ENCODE results near the gene TBC1D1.

The TBC1D1 gene

DNA sequence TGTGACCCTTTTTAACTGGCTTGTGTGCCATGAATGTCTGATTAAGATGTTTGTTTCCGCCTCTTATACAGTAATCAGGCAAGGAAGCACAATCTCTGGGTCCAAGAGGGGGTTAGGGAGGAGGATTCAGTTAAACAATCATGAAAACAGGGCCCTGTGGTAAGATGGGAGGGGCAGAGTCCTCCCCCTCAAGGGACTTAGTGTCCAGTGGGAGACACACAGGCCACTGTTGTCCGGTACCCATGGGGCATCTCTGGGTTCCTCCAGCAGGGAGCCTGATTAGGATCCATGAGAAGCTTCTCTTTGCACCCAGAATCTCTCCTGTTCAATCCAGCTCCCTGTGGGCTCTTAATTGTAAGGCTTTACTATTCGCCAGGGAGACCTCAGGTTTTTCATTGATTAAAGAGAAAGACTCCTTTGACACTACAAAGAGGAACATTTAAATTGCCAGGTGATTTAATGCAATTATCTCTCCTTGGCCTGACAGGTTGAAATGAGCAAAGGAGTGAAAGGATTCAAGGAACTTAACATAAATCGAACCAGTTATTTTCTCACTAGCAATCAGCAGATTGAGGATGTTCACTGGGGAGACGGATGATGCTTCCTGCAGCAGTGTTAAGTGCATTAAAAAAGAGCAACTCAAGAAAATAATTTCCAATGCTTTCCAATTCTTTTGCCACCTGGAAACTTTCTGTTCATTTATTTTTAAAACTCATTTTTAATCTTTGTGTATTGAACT, 294.7 kb downstream of the TBC1D1 start:
- Histone ChIP-seq H3K4me1 (ENCODE audit: control insufficient read depth, insufficient read depth, low read length) (peaks cover 5% of the 10 kb centered on the region), H3K27ac (ENCODE audit: extremely low read depth, low read depth, low read length) (no peak overlapping the region), H3K36me3 (ENCODE audit: control insufficient read depth in 2 of 2, insufficient read depth in 1 of 2, low read length in 2 of 2) (no peaks in the 10 kb centered on the region), H3K4me3 (ENCODE audit: low read depth, low read length) (no peak overlapping the region), H3K9me3 (ENCODE audit: control insufficient read depth, insufficient read depth, low read depth, low read length) (no peaks in the 10 kb centered on the region)
- CTCF ChIA-PET, result interaction anchor here (0.7 kb wide), 1 partner anchor 323 kb away, joined by 3 read pairs; no protein-coding TSS in a partner anchor
- POLR2A ChIA-PET, result no interaction called here
- TF ChIP-seq ZNF302 (tag by site-specific recombination; IDR thresholded peaks at IDR 0.05; ENCODE audit: low read depth), result no peak
- no peak for TF ChIP-seq REST (tag by site-specific recombination; IDR thresholded peaks at IDR 0.05)
- no peak for TF ChIP-seq ZBTB7A (tag by site-specific recombination; IDR thresholded peaks at IDR 0.05; ENCODE audit: low read depth)
- TF ChIP-seq ATF2 (tag by site-specific recombination; IDR thresholded peaks at IDR 0.05; ENCODE audit: low read depth), result no peak
- TF ChIP-seq ZNF416 (tag by site-specific recombination; IDR thresholded peaks at IDR 0.05), result no peak
- no peak for TF ChIP-seq ZNF26 (tag by site-specific recombination; IDR thresholded peaks at IDR 0.05)
- TF ChIP-seq ZNF549 (tag by site-specific recombination; IDR thresholded peaks at IDR 0.05), result no peak
- no peak for TF ChIP-seq ZNF530 (tag by site-specific recombination; IDR thresholded peaks at IDR 0.05; ENCODE audit: low read depth)
- TF ChIP-seq ZIC2 (tag by site-specific recombination; IDR thresholded peaks at IDR 0.05), result no peak
- no peak for TF ChIP-seq ZNF513 (tag by site-specific recombination; IDR thresholded peaks at IDR 0.05)

DNA sequence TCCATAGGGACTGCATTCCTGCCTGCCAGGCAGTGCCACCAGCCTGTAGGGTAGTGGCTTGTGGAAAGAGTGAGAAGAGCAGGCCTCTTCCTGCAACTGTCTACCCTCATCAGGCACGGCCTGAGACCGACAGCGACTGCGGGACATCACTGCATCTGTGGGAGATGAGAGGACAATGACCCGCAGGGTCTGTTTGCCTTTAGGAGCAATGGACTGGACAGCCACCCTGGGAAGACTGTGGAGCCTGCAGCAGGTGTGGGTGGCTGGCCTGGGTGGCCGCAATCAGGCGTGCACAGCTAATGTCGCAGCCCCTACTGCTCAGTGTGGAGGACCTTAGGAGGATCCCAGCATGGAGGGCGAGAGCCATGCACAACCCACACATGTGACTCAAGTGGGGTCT, 297.3 kb downstream of the TBC1D1 start:
- Histone ChIP-seq H3K27ac (ENCODE audit: extremely low read depth, low read depth, low read length) (no peak overlapping the region), H3K4me1 (ENCODE audit: control insufficient read depth, insufficient read depth, low read length) (peaks cover 11% of the 10 kb centered on the region), H3K36me3 (ENCODE audit: control insufficient read depth in 2 of 2, insufficient read depth in 1 of 2, low read length in 2 of 2) (no peaks in the 10 kb centered on the region), H3K4me3 (ENCODE audit: low read depth, low read length) (no peak overlapping the region), H3K9me3 (ENCODE audit: control insufficient read depth, insufficient read depth, low read depth, low read length) (no peaks in the 10 kb centered on the region)
- POLR2A ChIA-PET, result no interaction called here
- CTCF ChIA-PET, result no interaction called here
- no peak for TF ChIP-seq ZNF510 (tag by site-specific recombination; IDR thresholded peaks at IDR 0.05; ENCODE audit: insufficient replicate concordance)
- no peak for TF ChIP-seq ZNF488 (tag by site-specific recombination; IDR thresholded peaks at IDR 0.05)
- no peak for TF ChIP-seq ZNF777 (tag by site-specific recombination; IDR thresholded peaks at IDR 0.05; ENCODE audit: borderline replicate concordance)
- no peak for TF ChIP-seq CTCF (tag by site-specific recombination; IDR thresholded peaks at IDR 0.05)
- TF ChIP-seq ZNF830 (tag by site-specific recombination; IDR thresholded peaks at IDR 0.05; ENCODE audit: low read depth), result no peak
- TF ChIP-seq PRDM1 (tag by site-specific recombination; IDR thresholded peaks at IDR 0.05), result no peak
- no peak for TF ChIP-seq ZSCAN23 (tag by site-specific recombination; IDR thresholded peaks at IDR 0.05)
- TF ChIP-seq ZNF530 (tag by site-specific recombination; IDR thresholded peaks at IDR 0.05; ENCODE audit: low read depth), result no peak
- TF ChIP-seq ZNF184 (tag by site-specific recombination; IDR thresholded peaks at IDR 0.05), result no peak
- no peak for TF ChIP-seq ZNF658 (tag by site-specific recombination; IDR thresholded peaks at IDR 0.05)
- no peak for TF ChIP-seq KLF8 (tag by site-specific recombination; IDR thresholded peaks at IDR 0.05)
- TF ChIP-seq ZNF561 (tag by site-specific recombination; IDR thresholded peaks at IDR 0.05; ENCODE audit: borderline replicate concordance), result no peak
- TF ChIP-seq ZEB2 (tag by site-specific recombination; IDR thresholded peaks at IDR 0.05), result no peak
- no peak for TF ChIP-seq ZNF600 (tag by site-specific recombination; IDR thresholded peaks at IDR 0.05)
- no peak for TF ChIP-seq BCL11B (tag by site-specific recombination; IDR thresholded peaks at IDR 0.05; ENCODE audit: low read depth)
